Type B pancreatic cell (in vitro differentiated cells): ENCODE data around the gene VTA1. TPM values are rescaled to one million over a fixed set of nuclear protein-coding genes. Genes with fewer than 3 reads are reported as not detected.
"Not testable (repeated sequence)": the region's sequence is repeated elsewhere in the genome, so short reads cannot be mapped to it uniquely, and the experiment has no call there.

Source experiments
- DNase-seq: peaks from one replicate; pipeline ENCODE4 v3.0.0; 2021; ENCODE audit warnings: mixed read lengths; ENCODE audit not compliant: unreplicated experiment; ENCODE audit errors: extremely low spot score
- H3K27ac Mint-ChIP-seq: 2 replicates; pipeline ENCODE4 v1.8.0; 2021; ENCODE audit warnings: mild to moderate bottlenecking, mixed read lengths
- H3K27me3 Mint-ChIP-seq: 2 replicates; pipeline ENCODE4 v1.8.0; 2021; ENCODE audit warnings: mixed read lengths
- H3K36me3 Mint-ChIP-seq: 2 replicates; pipeline ENCODE4 v1.8.0; 2021; ENCODE audit warnings: mixed read lengths
- H3K4me1 Mint-ChIP-seq: one replicate; pipeline ENCODE4 v1.8.0; 2021; ENCODE audit warnings: mixed read lengths; ENCODE audit not compliant: unreplicated experiment
- H3K4me3 Mint-ChIP-seq: 2 replicates; pipeline ENCODE4 v1.8.0; 2021; ENCODE audit warnings: mild to moderate bottlenecking, mixed read lengths
- H3K9me3 Mint-ChIP-seq: 2 replicates; pipeline ENCODE4 v1.8.0; 2021; ENCODE audit warnings: mixed read lengths
- total RNA-seq: library from RNA; stranded (reverse); gene quantifications from 2 replicates; pipeline ENCODE4 v1.2.1, GENCODE V29; 2021; ENCODE audit warnings: low replicate concordance
- TF ChIP-seq, protein P1 (sequence below): fragments of 200-600 bp; sonication (generic); conservative IDR thresholded peaks from 2 replicates; pipeline ENCODE4 v1.5.0; 2021; ENCODE audit warnings: antibody characterized with exemption, mild to moderate bottlenecking

VTA1 gene
- total RNA-seq, 1 donor from 2014 or later = 49.9 TPM

DNA sequence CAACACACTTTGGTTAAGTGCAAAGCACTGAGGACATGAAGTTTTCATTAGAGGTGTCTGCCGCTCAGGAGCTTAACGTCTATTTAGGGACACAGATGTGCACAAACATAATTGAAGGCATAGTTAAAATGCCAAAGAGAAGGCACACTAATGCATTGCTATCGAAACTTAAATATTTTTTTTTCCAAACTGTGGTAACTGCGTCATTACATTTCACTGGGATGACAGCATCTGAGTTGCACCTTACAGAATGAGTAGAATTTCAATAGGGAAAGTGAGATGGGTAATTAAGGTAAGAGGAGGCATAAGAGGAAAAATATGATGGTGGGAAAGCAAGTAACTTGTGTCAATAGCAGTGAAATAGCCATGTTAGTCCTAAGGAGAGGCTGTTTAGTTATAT, 79.7 kb downstream of the VTA1 start:
- TF ChIP-seq, protein P1, sequence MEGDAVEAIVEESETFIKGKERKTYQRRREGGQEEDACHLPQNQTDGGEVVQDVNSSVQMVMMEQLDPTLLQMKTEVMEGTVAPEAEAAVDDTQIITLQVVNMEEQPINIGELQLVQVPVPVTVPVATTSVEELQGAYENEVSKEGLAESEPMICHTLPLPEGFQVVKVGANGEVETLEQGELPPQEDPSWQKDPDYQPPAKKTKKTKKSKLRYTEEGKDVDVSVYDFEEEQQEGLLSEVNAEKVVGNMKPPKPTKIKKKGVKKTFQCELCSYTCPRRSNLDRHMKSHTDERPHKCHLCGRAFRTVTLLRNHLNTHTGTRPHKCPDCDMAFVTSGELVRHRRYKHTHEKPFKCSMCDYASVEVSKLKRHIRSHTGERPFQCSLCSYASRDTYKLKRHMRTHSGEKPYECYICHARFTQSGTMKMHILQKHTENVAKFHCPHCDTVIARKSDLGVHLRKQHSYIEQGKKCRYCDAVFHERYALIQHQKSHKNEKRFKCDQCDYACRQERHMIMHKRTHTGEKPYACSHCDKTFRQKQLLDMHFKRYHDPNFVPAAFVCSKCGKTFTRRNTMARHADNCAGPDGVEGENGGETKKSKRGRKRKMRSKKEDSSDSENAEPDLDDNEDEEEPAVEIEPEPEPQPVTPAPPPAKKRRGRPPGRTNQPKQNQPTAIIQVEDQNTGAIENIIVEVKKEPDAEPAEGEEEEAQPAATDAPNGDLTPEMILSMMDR = no peak
- DNase-seq = no peak
- Mint-ChIP-seq H3K27me3 (no peaks in the 10 kb centered on the region), H3K4me1 (no peaks in the 10 kb centered on the region), H3K9me3 (no peaks in the 10 kb centered on the region), H3K27ac (no peak overlapping the region), H3K36me3 (no peaks in the 10 kb centered on the region), H3K4me3 (no peak overlapping the region)

GRCh38 chr6:142229518-142230270, 82.6 kb downstream of the VTA1 start:
- not testable (repeated sequence) for H3K36me3 Mint-ChIP-seq, H3K9me3 Mint-ChIP-seq, H3K27me3 Mint-ChIP-seq, H3K27ac Mint-ChIP-seq, H3K4me1 Mint-ChIP-seq, H3K4me3 Mint-ChIP-seq, DNase-seq

DNA sequence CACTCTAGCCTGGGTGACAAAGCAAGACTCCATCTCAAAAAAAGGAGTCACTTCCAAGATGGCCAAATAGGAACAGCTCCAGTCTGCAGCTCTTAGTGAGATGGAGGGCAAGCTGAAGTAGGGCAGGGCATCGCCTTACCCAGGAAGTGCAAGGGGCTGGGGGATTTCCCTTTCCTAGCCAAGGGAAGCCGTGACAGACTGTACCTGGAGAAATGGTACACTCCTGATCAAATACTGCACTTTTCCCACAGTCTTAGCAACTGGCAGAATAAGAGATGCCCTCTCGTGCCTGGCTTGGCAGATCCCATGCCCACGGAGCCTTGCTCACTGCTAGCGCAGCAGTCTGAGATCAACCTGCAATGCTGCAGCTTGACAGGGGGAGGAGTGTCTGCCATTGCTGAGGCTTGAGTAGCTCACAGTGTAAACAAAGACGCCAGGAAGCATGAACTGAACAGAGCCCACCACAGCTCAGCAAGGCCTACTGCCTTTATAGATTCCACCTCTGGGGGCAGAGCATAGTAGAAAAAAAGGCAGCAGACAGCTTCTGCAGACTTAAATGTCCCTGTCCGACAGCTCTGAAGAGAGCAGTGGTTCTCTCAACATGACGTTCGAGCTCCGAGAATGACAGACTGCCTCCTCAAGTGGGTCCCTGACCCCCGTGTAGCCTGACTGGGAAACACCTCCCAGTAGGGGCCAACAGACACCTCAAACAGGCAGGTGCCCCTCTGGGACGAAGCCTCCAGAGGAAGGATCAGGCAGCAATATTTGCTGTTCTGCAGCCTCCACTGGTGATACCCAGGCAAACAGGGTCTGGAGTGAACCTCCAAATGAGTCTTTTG, 85.4 kb downstream of the VTA1 start:
- H3K27ac Mint-ChIP-seq, H3K4me3 Mint-ChIP-seq, H3K36me3 Mint-ChIP-seq, DNase-seq, H3K27me3 Mint-ChIP-seq, H3K4me1 Mint-ChIP-seq, H3K9me3 Mint-ChIP-seq: not testable (repeated sequence)
- TF ChIP-seq, protein P1 = peak; percentile 74

DNA sequence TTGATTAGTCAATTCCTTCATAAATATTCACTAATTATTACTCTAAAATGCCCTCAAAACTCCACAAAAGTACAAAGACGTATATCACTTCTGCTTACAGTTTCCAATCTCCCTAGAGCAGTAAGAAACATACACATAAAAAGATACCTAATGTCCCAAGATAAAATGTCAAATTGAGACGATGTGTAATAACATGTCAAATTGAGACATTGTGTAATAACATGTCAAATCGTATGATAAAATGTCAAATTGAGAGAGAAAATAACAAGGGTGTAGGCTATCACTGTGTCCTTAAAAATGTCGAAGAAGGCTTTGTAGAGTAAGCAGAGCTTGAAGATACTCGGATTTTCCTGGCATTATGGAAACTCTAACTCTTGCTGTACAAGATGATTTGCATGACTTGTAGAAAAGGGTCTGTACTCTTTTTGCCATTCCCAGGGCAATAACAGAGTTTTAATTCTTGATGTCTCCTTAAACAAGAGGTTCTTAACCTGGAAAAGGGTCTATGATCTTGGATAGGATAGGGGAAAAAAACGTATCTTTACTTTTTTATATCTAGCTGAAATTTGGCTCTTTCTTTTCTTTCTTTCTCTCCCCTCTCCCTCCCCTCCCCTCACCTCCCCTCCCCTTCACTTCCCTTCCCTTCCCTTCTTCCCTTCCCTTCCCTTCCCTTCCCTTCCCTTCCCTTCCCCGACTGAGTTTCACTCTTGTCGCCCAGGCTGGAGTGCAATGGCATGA, 87.1 kb downstream of the VTA1 start:
- H3K36me3 Mint-ChIP-seq = no peaks in the 10 kb centered on the region
- TF ChIP-seq, protein P1 = no peak
- H3K27ac Mint-ChIP-seq = no peak overlapping the region
- no peaks in the 10 kb centered on the region for H3K9me3 Mint-ChIP-seq
- no peaks in the 10 kb centered on the region for H3K27me3 Mint-ChIP-seq
- H3K4me3 Mint-ChIP-seq = no peak overlapping the region
- peaks cover 8% of the 10 kb centered on the region for H3K4me1 Mint-ChIP-seq
- DNase-seq = no peak

DNA sequence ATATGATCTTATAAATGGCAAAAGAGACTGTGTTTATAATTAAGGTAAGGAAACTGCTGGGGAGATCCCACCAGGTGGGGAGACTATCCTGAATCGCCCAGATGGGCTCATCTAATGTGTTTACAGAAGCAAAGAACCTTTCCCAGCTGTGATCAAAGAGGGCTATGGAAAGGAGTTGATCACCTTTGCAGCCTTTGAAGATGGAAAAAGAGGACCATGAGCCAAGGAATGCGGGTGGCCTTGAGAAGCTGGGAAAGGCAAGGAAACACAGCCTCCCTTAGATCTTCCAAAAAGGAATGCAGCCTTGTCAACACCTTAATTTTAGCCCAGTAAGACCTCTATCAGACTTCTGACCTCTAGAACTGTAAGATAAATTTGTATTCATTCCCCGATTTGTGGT, 88.2 kb downstream of the VTA1 start:
- Mint-ChIP-seq H3K27me3 (no peaks in the 10 kb centered on the region), H3K27ac (no peak overlapping the region)

More for the DNA sequence above, 88.2 kb downstream of the VTA1 start:
- H3K4me3 Mint-ChIP-seq = no peak overlapping the region
- TF ChIP-seq, protein P1 = no peak
- H3K9me3 Mint-ChIP-seq = no peaks in the 10 kb centered on the region
- H3K36me3 Mint-ChIP-seq = no peaks in the 10 kb centered on the region
- DNase-seq = no peak
- peaks cover 8% of the 10 kb centered on the region for H3K4me1 Mint-ChIP-seq
